ENCODE measurements around the gene FANCM. TPM values are rescaled to one million over a fixed set of nuclear protein-coding genes. Genes with fewer than 3 reads are reported as not detected.

The FANCM gene

GRCh38 chr14:45246151-45246550 lies 110.4 kb downstream of the FANCM start:
- no peak overlapping the region for H2BK120ac ChIP-seq (ENCODE audit: low read depth, low read length)
- no peaks in the 10 kb centered on the region for H3K36me3 ChIP-seq (ENCODE audit: control insufficient read depth, insufficient read depth, low read length)
- no peak overlapping the region for H2BK15ac ChIP-seq (replicated peaks; ENCODE audit: low read depth)
- H3K23ac ChIP-seq (ENCODE audit: low read length) = no peak overlapping the region
- no peak overlapping the region for H3K9ac ChIP-seq (ENCODE audit: low read length)
- H3K4me3 ChIP-seq (ENCODE audit: low read length) = no peak overlapping the region
- no peak overlapping the region for H2BK5ac ChIP-seq (ENCODE audit: low read length)
- H3K18ac ChIP-seq (ENCODE audit: low read length) = no peak overlapping the region
- no peak overlapping the region for H4K5ac ChIP-seq (ENCODE audit: low read length)
- no peak overlapping the region for H3K4ac ChIP-seq (ENCODE audit: low read depth, low read length)
- H3K27me3 ChIP-seq (ENCODE audit: insufficient read depth, low read length, poor library complexity) = no peaks in the 10 kb centered on the region
- no peak for DNase-seq
- no peak overlapping the region for H3K4me2 ChIP-seq (ENCODE audit: low read length)
- peaks cover 3% of the 10 kb centered on the region for H3K79me1 ChIP-seq (ENCODE audit: low read length)
- peaks cover 4% of the 10 kb centered on the region for H3K4me1 ChIP-seq (ENCODE audit: control insufficient read depth, low read depth, low read length)
- no peak overlapping the region for H3K56ac ChIP-seq (ENCODE audit: low read length)
- H4K8ac ChIP-seq (ENCODE audit: low read depth, low read length) = no peak overlapping the region
- H3K27ac ChIP-seq (ENCODE audit: low read depth, low read length) = no peak overlapping the region
- H2AK5ac ChIP-seq (ENCODE audit: low read length) = no peak overlapping the region
- WGBS (ENCODE audit: extremely low coverage, insufficient coverage, low lambda C conversion rate) = 100% methylated on average over 1 of the region's 3 CpGs
- H3K79me2 ChIP-seq (ENCODE audit: control insufficient read depth, insufficient read depth, low read length) = peaks cover 68% of the 10 kb centered on the region

- no peak overlapping the region for H3K4ac ChIP-seq (ENCODE audit: low read depth, low read length)
- H4K5ac ChIP-seq (ENCODE audit: low read length) = no peak overlapping the region
- H3K9ac ChIP-seq (ENCODE audit: low read length) = no peak overlapping the region
- peaks cover 72% of the 10 kb centered on the region for H3K79me2 ChIP-seq (ENCODE audit: control insufficient read depth, insufficient read depth, low read length)
- H3K36me3 ChIP-seq (ENCODE audit: control insufficient read depth, insufficient read depth, low read length) = no peaks in the 10 kb centered on the region
- H3K79me1 ChIP-seq (ENCODE audit: low read length) = peaks cover 3% of the 10 kb centered on the region
- no peak overlapping the region for H2BK15ac ChIP-seq (replicated peaks; ENCODE audit: low read depth)
- H3K4me1 ChIP-seq (ENCODE audit: control insufficient read depth, low read depth, low read length) = peaks cover 4% of the 10 kb centered on the region
- no peaks in the 10 kb centered on the region for H3K27me3 ChIP-seq (ENCODE audit: insufficient read depth, low read length, poor library complexity)
- H3K4me3 ChIP-seq (ENCODE audit: low read length) = no peak overlapping the region
- no peak overlapping the region for H3K23ac ChIP-seq (ENCODE audit: low read length)
- H2BK5ac ChIP-seq (ENCODE audit: low read length) = no peak overlapping the region
- no peak overlapping the region for H4K8ac ChIP-seq (ENCODE audit: low read depth, low read length)
- H2AK5ac ChIP-seq (ENCODE audit: low read length) = no peak overlapping the region
- no peak for DNase-seq
- H3K56ac ChIP-seq (ENCODE audit: low read length) = no peak overlapping the region
- no CpG with 5 or more reads among the region's 1 CpG for WGBS (ENCODE audit: extremely low coverage, insufficient coverage, low lambda C conversion rate)
- no peak overlapping the region for H2BK120ac ChIP-seq (ENCODE audit: low read depth, low read length)
- H3K27ac ChIP-seq (ENCODE audit: low read depth, low read length) = no peak overlapping the region
- H3K18ac ChIP-seq (ENCODE audit: low read length) = no peak overlapping the region
- no peak overlapping the region for H3K4me2 ChIP-seq (ENCODE audit: low read length)
Observed at GRCh38 chr14:45246691-45247090, 111.0 kb downstream of the FANCM start.

- no peak for DNase-seq
- Histone ChIP-seq H2BK120ac (ENCODE audit: low read depth, low read length) (no peak overlapping the region), H3K9ac (ENCODE audit: low read length) (no peak overlapping the region), H3K27ac (ENCODE audit: low read depth, low read length) (no peak overlapping the region), H4K8ac (ENCODE audit: low read depth, low read length) (no peak overlapping the region), H3K79me1 (ENCODE audit: low read length) (peaks cover 3% of the 10 kb centered on the region), H2AK5ac (ENCODE audit: low read length) (no peak overlapping the region), H3K4me3 (ENCODE audit: low read length) (no peak overlapping the region), H3K56ac (ENCODE audit: low read length) (no peak overlapping the region), H3K4me2 (ENCODE audit: low read length) (no peak overlapping the region), H2BK5ac (ENCODE audit: low read length) (no peak overlapping the region), H3K4ac (ENCODE audit: low read depth, low read length) (no peak overlapping the region), H2BK15ac (replicated peaks; ENCODE audit: low read depth) (no peak overlapping the region), H3K18ac (ENCODE audit: low read length) (no peak overlapping the region), H4K5ac (ENCODE audit: low read length) (no peak overlapping the region), H3K4me1 (ENCODE audit: control insufficient read depth, low read depth, low read length) (peaks cover 4% of the 10 kb centered on the region), H3K27me3 (ENCODE audit: insufficient read depth, low read length, poor library complexity) (no peaks in the 10 kb centered on the region), H3K79me2 (ENCODE audit: control insufficient read depth, insufficient read depth, low read length) (peaks cover 75% of the 10 kb centered on the region), H3K23ac (ENCODE audit: low read length) (no peak overlapping the region), H3K36me3 (ENCODE audit: control insufficient read depth, insufficient read depth, low read length) (no peaks in the 10 kb centered on the region)
- no CpG with 5 or more reads among the region's 1 CpG for WGBS (ENCODE audit: extremely low coverage, insufficient coverage, low lambda C conversion rate)
Observed at GRCh38 chr14:45247427-45247826, 111.7 kb downstream of the FANCM start.

GRCh38 chr14:45249856-45250575 lies 114.3 kb downstream of the FANCM start:
- Histone ChIP-seq H3K18ac (ENCODE audit: low read length) (no peak overlapping the region), H3K4me1 (ENCODE audit: control insufficient read depth, low read depth, low read length) (peaks cover 4% of the 10 kb centered on the region), H2BK15ac (replicated peaks; ENCODE audit: low read depth) (no peak overlapping the region), H3K79me2 (ENCODE audit: control insufficient read depth, insufficient read depth, low read length) (peaks cover 64% of the 10 kb centered on the region), H4K8ac (ENCODE audit: low read depth, low read length) (no peak overlapping the region), H3K27ac (ENCODE audit: low read depth, low read length) (no peak overlapping the region), H3K4me3 (ENCODE audit: low read length) (no peak overlapping the region), H3K79me1 (ENCODE audit: low read length) (peaks cover 3% of the 10 kb centered on the region), H3K27me3 (ENCODE audit: insufficient read depth, low read length, poor library complexity) (no peaks in the 10 kb centered on the region), H3K9ac (ENCODE audit: low read length) (no peak overlapping the region), H2BK120ac (ENCODE audit: low read depth, low read length) (no peak overlapping the region), H4K5ac (ENCODE audit: low read length) (no peak overlapping the region), H3K56ac (ENCODE audit: low read length) (no peak overlapping the region), H2AK5ac (ENCODE audit: low read length) (no peak overlapping the region), H3K4me2 (ENCODE audit: low read length) (no peak overlapping the region), H3K4ac (ENCODE audit: low read depth, low read length) (no peak overlapping the region), H3K36me3 (ENCODE audit: control insufficient read depth, insufficient read depth, low read length) (no peaks in the 10 kb centered on the region), H2BK5ac (ENCODE audit: low read length) (no peak overlapping the region), H3K23ac (ENCODE audit: low read length) (no peak overlapping the region)
- WGBS (ENCODE audit: extremely low coverage, insufficient coverage, low lambda C conversion rate) = no CpG with 5 or more reads among the region's 5 CpGs
- no peak for DNase-seq

Small RNAs within 50 kb of the gene (small RNA-seq; reads per million reads assigned to genes)
- not detected for gene RF00151 (ENCODE audit: insufficient read depth)
- 257 reads per million, percentile 97 among the genes with 10 or more reads in this experiment for gene SNORD127 (ENCODE audit: insufficient read depth)
